Fibroblast of lung (primary cell): ENCODE results near the gene GNAZ.

Source experiments
- CTCF ChIP-seq, 2 donors: IDR thresholded peaks in 1 of 2; conservative IDR thresholded peaks in 1 of 2; 1 replicate in 1 of 2; 2 replicates in 1 of 2; pipeline ENCODE4 v1.5.1; 2011 to 2012; ENCODE audit warnings: low read length in 2 of 2, control low read depth in 1 of 2, inconsistent platforms in 1 of 2, low read depth in 1 of 2, mild to moderate bottlenecking in 1 of 2
- EZH2 ChIP-seq: IDR thresholded peaks from 2 replicates; pipeline ENCODE4 v1.5.1; 2012; ENCODE audit warnings: low read length, control low read depth, mild to moderate bottlenecking; ENCODE audit errors: missing control alignments

- TF ChIP-seq CTCF (conservative IDR thresholded peaks at IDR 0.05 in 1 of 2, IDR thresholded peaks at IDR 0.05 in 1 of 2; ENCODE audit: low read depth in 1 of 2, low read length in 2 of 2) (no peak), EZH2 (no peak)
These were observed 12.3 kb upstream of the GNAZ start for GRCh38 chr22:23058063-23058462.
